Stimulated activated CD4-positive, alpha-beta T cell treated with anti-CD3 and anti-CD28 coated beads, Interleukin-4, amount 100 ng/mL, for 48 hours (primary cell): ENCODE data around the gene EFNA5.

Experiments used
- DNase-seq, 2 donors: peaks; one replicate each; pipeline ENCODE4 v3.0.0-alpha.2; 2020; ENCODE audit warnings: low read depth in 2 of 2

Gene EFNA5

DNA sequence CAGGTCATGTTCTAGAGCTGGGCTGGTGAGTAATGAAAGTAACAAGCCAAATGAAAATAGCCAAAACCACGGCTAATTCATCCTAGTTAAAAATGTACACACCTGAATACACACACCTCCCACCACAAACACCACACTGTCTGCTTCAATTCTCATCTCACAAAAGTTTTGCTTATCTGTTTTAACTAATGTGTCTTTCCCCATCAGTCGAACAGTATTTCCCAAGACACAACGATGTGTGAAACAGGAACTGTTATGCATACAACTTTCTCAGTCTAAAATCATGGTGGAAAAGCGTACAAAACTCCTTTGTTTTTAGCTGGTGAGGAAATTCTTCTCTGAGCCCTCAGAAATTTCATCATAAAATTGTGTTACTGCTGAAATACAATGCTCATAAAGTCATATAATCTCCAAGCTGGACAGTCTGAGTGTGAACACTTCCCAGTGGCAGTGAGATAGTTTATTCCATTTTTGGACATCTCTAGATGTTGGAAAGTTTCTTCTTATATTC lies 242.4 kb downstream of the EFNA5 start:
- DNase-seq: no peak

DNA sequence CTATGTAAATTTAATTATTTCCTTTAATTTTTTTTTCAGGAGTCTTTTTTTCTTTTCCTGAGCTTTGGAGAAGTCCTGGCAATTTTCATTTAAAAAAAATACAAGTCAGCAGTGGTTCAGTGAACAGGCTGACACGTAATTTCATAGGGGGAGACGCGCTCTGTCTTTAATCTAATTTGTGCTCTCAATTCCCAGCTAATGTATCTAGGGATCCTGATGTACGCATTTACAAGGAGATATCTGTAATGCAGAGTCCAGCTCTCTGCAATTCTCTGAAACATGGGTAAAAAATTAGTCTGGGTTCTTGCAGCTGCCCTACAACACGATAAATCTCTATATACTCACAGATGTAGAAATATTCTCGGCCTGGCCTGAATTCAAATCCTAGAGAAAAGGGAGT lies 243.9 kb downstream of the EFNA5 start:
- no peak for DNase-seq

DNA sequence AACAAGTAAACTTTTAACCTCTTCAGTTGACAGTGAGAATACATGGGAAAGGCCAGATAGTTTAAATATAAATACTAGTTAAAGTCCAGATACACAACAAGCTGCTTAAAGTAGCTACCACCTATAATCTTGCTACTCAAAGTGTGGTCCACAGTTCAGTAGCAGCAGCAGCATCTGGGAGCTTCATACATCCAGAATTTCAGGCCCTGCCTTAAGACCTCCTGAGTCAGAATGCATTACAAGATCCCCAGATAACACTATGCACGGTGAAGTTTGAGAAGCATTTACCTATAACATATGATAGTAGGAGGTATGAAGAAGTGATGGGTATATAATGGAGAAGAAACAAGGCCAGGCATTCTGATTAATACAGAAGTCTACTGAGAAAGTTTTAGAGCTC lies 244.5 kb downstream of the EFNA5 start:
- DNase-seq: no peak

DNA sequence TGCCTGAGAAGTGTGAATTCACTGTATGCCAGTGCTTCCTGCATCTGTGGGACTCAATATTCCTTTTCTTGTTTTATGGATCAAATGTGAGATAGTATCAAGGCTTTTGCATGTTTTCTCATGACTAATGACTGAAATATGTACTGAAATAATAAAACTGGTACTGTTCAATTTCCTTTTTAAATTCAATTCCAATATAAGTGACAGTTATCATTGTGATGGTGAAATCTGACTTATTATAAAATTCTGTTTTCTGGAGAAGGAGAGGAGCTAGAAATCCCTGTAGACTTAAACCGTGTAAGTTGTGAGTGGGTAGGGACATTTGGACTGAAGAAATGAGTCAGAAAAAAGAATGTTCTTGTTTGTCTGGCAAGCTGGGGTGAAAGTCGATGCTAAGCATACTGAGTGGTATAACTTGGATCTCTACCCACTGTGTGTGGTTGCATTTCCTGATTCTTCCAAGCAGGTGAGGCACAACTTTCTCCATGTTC lies 245.2 kb downstream of the EFNA5 start:
- DNase-seq: no peak

DNA sequence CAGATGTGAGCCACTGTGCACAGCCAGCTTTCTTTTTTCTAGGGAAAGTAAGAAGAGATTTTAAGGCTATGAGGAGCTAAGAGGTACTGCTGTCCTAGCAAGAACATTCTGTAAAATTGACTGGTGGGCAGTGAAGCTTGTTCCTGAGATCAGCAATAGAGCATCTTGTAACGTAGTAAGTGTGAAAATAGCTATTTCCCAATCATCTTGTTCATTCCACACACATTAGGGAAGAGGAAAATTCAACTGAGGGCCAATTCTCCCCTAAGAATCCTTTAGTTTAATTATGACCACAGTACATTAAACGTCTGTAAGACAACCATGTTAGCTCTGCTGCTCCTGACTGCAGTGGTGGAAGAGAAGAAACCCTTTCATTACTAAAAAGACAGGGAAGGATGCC lies 246.2 kb downstream of the EFNA5 start:
- DNase-seq: no peak

DNA sequence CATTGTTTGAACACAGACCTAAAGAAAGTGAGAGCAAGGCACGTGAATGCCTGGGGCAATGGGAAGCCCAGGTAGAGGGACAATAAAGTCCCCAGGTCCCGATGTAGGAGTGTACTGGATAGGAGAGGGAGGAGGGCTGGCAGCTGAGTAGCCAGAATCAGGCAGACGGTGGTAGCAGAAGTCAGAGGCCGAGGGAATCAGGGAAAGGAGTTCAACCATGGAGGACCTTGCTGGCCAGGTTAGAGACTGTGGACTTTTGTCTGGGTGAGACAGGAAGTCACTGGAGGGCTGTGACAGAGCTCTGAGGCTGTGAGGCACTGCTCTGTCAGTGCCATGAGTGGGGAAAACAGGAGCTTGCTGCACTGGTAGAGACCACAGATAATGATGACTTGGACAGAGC lies 248.2 kb downstream of the EFNA5 start:
- DNase-seq: no peak

DNA sequence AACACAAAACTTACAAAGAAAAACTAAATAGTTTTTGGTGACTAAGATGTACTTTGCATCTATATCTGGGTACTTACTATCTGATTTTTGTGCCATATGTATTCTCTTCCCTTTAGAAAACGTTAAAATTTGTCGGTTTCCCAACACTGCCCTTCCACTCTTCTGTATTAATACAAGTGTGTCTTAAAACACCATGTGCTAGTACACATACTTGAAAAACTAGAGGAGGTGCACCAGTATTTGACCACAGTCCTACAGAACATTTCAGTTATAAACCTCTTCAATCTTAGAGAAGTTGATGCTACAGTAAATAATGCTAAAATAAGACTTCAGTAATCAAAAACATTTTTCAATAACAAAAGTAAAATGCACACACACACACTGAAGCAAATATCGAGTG lies 251.2 kb downstream of the EFNA5 start:
- no peak for DNase-seq

DNA sequence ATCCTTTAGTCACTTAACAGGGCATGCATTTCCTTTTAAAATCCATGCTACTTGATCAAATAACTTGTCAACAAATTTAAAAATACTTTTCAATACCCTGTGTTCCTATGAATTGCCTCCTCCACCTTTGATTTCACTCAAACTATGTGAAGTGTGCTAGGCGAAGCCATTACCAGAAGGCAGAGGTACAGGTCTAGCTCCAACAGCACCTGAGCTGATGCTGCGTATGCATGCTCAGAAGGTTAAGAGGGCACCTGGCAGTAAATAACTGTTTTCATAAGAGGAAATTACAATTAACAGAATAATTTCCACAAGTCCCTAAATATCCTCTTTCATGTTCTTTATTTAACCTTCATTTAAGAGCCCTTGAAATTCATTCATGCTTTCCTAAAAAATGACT lies 251.8 kb downstream of the EFNA5 start:
- DNase-seq: no peak

DNA sequence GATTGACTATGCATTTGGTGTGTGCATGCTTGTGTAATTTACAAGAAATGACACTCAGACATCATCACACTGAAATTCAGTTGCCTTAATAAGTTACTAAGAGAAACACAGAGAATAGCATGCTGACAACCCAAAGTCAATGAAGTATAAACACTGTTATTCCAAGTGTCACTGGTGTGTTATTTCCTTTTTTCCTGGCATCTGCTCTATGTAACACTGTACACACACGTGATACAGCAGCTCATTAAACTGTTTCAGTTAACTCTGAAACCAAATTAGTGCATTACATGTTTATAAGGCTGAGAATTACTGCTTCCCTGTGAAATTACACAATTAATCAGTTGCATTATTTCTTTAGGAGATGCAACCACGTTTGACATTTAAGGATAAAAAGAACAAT lies 252.7 kb downstream of the EFNA5 start:
- no peak for DNase-seq

DNA sequence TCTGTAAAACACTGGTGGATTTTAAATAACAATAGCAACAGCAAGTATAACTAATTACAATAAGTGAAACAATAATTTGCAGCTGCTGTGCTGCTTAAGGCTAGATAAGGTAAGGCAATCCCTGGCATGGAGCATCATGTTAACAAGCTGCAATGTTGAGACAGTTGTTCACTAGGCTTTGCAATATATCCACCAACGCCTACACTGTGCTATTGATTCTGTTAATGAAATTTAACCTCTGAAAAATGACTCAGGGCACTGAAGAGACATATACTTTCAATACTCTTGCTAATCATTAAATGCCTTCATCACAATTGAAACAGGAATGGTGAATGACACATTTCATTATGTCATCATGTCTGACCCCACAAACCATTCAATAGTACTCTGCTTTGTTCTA lies 255.0 kb downstream of the EFNA5 start:
- DNase-seq: no peak

DNA sequence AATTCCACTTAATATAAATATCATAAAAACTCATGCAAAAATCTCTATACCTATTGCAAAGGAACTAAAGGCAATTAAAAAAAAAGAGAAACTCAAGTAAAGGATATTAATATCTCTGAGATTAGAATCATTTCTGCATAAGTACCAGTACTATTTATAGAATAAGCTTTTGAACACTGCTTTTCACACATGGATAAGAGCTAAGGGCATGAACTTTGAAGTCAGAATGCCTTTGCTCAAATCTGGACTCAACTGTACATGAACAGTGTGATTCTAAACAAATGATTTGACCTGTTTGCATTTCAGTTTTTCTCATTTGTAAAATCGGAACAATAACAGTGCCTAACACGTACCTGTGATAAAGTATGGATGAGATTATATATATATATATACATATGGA lies 255.9 kb downstream of the EFNA5 start:
- no peak for DNase-seq

DNA sequence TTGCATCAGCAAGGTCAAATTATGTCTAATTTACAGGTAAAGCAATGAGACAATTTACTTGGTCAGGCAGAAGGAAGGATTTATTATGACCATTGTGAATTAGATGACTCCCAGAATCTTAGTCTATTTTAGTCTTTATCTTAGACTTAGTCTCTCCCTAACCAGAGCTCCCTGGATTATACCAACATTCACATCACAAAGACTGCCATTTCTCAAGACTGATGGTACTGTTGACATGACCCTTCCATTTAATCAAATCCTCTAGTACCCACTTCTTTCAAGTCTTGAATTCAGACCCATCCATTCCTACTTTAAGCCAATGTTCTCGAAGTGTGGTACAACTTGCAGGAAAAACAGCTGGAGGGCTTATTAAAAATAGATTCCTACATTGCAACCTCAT lies 257.0 kb downstream of the EFNA5 start:
- no peak for DNase-seq

DNA sequence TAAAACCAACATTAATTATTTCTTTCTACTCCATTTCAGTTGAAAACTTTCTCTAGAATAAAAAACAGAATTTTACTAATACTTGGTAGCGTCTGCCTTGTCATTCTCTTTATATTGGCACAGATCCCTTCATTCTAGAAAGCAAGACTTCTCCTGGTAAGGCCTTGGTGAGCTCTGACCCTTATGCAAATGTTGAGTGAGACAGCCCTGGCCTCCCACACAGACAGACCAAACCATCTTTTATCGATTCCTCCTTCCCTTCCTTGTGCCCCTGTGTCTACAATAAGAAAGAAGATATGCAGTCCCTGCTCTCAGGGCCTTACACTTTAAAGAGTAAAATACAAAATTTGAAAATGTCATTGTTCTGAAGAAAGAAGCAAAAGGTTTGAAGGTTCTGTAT lies 262.2 kb downstream of the EFNA5 start:
- no peak for DNase-seq

DNA sequence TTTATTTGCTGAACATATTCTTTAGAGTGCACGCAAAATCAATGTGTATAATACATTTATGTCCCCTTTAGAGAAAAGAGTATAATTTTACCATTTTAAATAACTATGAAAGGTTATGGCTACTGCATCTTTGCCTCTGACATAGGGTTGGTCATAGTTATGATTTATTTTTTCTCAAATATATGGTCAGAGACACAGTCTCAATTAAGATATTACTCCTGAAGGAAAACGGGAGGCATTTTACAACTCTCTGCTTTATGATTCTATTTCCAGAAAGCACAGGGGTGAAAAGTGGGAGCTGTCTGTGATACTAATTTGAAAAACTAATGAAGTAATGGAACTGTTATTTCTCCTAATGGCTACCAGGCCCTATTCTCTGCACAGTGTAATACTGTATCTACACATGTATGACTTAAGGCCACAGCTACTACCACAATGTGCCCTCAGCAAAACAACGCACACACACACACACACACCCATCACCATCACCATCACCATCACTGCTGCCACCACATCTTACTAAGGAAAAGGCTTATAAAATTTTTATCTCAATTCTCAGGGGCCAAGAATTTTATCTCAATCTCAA lies 262.9 kb downstream of the EFNA5 start:
- no peak for DNase-seq

DNA sequence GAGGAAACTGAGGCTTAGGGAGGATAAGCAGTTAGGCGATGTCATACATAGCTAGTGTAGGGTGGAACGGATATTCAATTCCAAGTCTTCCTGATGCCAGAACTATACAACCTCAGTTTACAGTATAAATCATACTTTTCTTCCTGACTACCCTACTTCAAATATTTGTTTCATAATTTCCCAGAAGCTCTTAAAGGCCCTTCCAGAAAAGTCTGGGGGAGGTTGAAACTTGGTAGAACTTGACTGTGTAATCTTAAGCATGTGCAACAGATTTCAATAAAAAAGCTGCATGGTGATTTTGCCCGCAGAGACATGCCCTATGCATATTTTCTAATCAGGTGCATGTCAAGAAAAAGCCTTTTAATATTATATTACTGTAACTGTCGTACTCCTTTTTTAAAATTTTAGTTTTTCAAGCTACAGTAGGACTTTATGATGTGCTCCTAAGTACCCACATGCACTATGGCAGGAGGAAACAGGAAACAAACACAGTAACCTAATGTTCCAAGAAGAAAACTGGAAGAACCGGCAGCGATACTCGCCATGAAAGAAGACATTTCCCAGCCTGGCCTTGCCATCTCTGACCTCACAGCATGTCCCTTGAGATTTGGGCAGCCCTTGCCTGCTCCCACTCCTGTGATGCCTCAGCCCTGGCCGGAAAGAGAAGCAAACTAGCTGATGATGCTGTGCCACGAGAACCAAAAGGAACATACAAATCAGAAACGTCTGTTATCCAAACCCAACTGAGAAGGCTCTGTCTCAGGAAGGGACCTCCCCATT lies 266.0 kb downstream of the EFNA5 start:
- DNase-seq: no peak

DNA sequence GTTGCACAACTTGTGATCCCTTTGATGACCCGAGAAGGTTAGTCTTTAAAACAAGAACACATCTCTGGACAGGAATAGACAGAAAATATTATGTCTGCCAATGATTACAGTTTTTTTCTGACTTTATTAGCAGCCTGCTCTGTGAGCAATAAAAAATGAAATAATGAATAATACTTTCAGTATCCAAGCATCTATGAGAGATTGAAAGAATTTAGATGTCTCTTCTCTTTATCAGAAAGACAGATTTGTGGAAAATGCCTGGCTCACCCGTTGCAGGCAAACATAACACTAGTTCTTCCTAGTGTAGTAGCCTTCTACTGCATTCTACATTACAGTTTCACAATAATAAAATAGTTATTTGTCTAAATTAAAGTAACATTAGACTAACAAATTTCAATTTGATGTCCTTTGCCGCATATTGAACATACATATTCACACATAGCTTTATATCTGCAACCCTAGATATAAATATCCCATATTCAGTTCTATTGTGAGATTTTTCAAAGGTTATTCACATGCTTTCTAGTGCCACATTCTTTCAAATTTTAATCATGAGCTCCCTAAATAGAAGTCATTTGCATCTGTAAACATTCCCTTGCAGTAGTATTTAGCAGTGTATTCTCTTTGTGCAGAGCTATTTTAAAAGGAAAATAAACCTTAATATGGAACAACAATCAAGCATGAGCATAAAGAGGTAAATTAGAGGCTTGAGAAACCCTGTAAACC lies 267.3 kb downstream of the EFNA5 start:
- no peak for DNase-seq

DNA sequence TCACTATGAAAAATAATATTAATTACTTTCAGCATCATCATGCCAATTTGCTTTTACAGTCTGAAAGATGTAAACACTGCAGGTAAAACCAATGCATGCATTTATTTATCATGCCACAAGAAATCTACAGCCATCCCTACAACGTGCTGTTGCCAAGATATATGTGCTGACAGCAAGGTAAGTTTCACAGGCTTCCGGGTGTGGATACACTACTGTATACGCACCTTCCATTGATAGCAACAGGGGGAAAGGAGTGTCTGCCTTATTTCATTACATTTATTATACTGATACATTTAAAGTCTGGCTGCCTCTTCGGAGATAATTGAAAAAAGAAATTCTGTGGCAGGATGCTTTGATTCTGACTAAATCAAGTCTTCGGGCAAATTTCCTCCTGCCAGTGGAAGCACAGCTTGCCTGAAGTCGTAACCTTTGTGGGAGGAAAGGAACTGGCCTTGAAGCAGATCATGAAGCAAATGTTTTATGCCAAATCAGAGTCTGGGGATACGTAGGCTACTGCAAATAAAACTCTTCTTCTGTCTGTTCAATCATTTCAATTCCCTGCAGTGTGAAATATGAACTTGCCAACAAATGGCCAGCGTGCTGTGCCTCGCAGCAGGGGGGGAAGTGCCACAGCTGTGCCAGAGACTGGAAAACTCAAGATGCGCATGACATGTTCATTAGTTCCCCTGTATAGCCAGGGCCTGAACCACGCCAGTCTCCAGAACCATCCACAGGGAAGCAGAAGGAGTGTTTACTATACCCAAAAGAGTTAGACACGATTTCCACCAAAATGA lies 268.1 kb downstream of the EFNA5 start:
- no peak for DNase-seq

DNA sequence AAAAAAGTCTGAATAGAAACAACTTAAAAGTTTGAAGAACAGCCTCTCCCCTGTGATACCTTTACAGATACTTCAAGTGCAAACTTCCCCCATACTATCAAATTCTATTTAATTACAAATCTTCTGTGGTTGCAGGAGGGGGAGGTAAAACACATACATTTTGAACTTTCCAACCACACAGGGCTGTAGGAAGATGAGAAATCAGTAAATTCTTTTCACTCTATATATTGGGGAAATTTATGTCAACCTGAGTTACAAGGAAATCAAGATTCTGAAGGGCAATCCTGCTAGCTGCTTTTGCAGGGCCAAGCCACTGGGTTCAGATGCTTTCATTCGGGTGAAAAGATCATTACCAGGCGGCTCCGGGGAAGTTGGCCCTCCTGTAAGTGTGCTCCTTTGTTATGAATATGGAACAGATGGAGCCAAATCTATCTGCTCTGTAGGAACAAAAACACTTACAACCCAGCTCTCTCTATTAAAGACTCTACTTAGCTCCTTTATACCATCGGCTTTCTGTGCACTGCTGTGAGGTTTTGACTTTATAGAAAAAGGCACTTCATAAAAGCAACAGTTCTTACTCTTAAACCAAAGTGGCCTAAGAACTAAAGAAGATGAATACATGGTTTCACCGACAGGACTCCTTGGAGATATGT lies 269.1 kb downstream of the EFNA5 start:
- no peak for DNase-seq

DNA sequence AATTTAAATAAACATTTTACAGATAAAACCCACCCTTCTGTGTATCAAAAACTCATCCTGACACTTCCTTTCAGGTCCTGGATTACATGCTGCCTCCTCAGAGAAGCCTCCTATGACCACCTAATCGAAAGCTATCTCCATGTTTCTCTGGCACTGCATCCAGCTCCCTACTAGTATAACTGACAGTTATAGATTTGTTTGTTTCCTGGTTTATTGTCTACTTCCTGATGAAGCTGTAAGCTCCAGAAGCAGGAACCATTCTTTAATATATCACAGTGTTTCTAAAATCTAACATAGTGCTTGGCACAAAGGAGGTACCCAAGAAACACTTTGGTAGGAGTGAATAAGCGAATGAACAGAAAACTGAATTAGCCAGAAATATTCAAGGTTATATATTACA lies 270.4 kb downstream of the EFNA5 start:
- DNase-seq: no peak

DNA sequence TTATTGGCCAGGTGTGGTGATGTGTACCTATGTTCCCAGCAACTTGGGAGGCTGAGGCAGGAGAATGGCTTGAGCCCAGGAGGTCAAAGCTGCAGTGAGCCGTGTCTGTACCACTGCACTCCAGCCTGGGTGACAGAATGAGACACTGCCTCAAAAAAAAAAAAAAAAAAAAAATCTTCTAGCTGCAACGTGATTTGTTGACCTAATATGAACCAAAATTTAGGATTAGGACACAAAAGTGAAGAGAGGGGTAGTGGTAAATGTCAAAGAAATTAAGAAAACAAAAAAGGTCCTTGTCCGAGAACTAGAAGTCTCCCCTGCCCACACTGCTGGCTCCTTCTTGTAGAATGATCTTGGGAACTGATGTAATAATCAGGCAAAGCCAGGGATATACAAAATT lies 272.0 kb downstream of the EFNA5 start:
- no peak for DNase-seq

DNA sequence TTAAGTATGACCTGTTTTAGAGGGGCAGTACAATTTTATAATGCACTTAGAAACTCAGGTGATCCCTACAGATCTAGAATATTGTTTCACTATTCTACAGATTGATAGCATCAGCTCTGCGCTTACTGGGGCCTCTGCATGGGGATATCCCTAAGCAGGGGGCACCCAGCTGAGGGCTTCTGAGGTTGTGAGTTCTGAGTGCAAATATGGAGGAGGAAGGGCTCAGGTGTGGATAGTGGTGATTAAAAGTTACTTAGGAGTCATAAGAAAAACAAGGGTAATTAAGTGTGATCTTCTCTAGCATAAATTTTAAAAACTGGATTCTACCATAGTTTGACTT lies 274.4 kb downstream of the EFNA5 start:
- no peak for DNase-seq
